Fibroblast of lung (primary cell): Measurements from ENCODE around the gene PFKFB4. TPM values are rescaled to one million over a fixed set of nuclear protein-coding genes. Genes with fewer than 3 reads are reported as not detected.

Source experiments
- DNase-seq, 2 donors: peaks; one replicate each; pipeline versions ENCODE4 v3.0.0 to v3.0.0-alpha.2; 2010; ENCODE audit warnings: low read depth in 2 of 2
- H2AFZ ChIP-seq: 2 replicates; pipeline ENCODE4 v1.5.1; 2012; ENCODE audit warnings: low read length, control low read depth, inconsistent platforms
- H3K27ac ChIP-seq: 2 replicates; pipeline ENCODE4 v1.5.1; 2011; ENCODE audit warnings: low read length, control low read depth; ENCODE audit not compliant: insufficient read depth
- H3K27me3 ChIP-seq: 2 replicates; pipeline ENCODE4 v1.5.1; 2011; ENCODE audit warnings: mild to moderate bottlenecking, low read length; ENCODE audit not compliant: control insufficient read depth, insufficient read depth
- H3K36me3 ChIP-seq: 2 replicates; pipeline ENCODE4 v1.5.1; 2011; ENCODE audit warnings: low read length; ENCODE audit not compliant: control insufficient read depth, insufficient read depth
- H3K4me1 ChIP-seq: 2 replicates; pipeline ENCODE4 v1.5.1; 2011; ENCODE audit warnings: low read length; ENCODE audit not compliant: control insufficient read depth, insufficient read depth; ENCODE audit errors: extremely low read depth
- H3K4me2 ChIP-seq: 2 replicates; pipeline ENCODE4 v1.5.1; 2011; ENCODE audit warnings: low read length, control low read depth; ENCODE audit not compliant: insufficient read depth; ENCODE audit errors: extremely low read depth
- H3K4me3 ChIP-seq, 4 experiments: fragments of 200-600 bp in 1 of 4; sonication (generic) in 1 of 4; replicated peaks in 1 of 4; 2 replicates each; pipeline ENCODE4 v1.5.1; 2011 to 2016; ENCODE audit warnings: low read length in 4 of 4, low read depth in 3 of 4, mild to moderate bottlenecking in 3 of 4, control low read depth in 2 of 4, inconsistent platforms in 1 of 4, mixed read lengths in 1 of 4; ENCODE audit not compliant: insufficient read depth in 1 of 4; ENCODE audit errors: control extremely low read depth in 1 of 4
- H3K79me2 ChIP-seq: 2 replicates; pipeline ENCODE4 v1.5.1; 2012; ENCODE audit warnings: mild to moderate bottlenecking, low read length, inconsistent platforms; ENCODE audit not compliant: control insufficient read depth, insufficient read depth
- H3K9ac ChIP-seq: 2 replicates; pipeline ENCODE4 v1.5.1; 2011; ENCODE audit warnings: mild to moderate bottlenecking, low read length, control low read depth; ENCODE audit not compliant: insufficient read depth
- H3K9me3 ChIP-seq: 2 replicates; pipeline ENCODE4 v1.5.1; 2012; ENCODE audit warnings: low read depth, low read length; ENCODE audit not compliant: control insufficient read depth, insufficient read depth
- H4K20me1 ChIP-seq: 2 replicates; pipeline ENCODE4 v1.5.1; 2011; ENCODE audit warnings: low read length; ENCODE audit not compliant: control insufficient read depth, insufficient read depth; ENCODE audit errors: extremely low read depth
- CTCF ChIP-seq, 2 donors: IDR thresholded peaks in 1 of 2; conservative IDR thresholded peaks in 1 of 2; 1 replicate in 1 of 2; 2 replicates in 1 of 2; pipeline ENCODE4 v1.5.1; 2011 to 2012; ENCODE audit warnings: low read length in 2 of 2, control low read depth in 1 of 2, inconsistent platforms in 1 of 2, low read depth in 1 of 2, mild to moderate bottlenecking in 1 of 2
- EZH2 ChIP-seq: IDR thresholded peaks from 2 replicates; pipeline ENCODE4 v1.5.1; 2012; ENCODE audit warnings: low read length, control low read depth, mild to moderate bottlenecking; ENCODE audit errors: missing control alignments
- polyA plus RNA-seq, 2 donors: library from polyadenylated mRNA; depleted of rRNA in 1 of 2; stranded (reverse) in 1 of 2; unstranded in 1 of 2; fragments of >200 nt; gene quantifications; 2 replicates each; pipeline ENCODE4 v1.2.1, GENCODE V29; 2011 to 2012; ENCODE audit warnings: missing spikeins in 1 of 2
- total RNA-seq: library from RNA; depleted of rRNA; stranded (reverse); fragments of >200 nt; gene quantifications from 2 replicates; pipeline ENCODE4 v1.2.1, GENCODE V29; 2014

The PFKFB4 gene
- total and polyA plus RNA-seq, 2 donors (not counting 1 experiment from before 2014, with no cell fraction given) = 9.3 to 12.2 TPM

GRCh38 chr3:48591886-48592518 lies 35.4 kb upstream of the PFKFB4 start:
- TF ChIP-seq EZH2 = no peak
- TF ChIP-seq CTCF (conservative IDR thresholded peaks at IDR 0.05 in 1 of 2, IDR thresholded peaks at IDR 0.05 in 1 of 2; ENCODE audit: low read depth in 1 of 2, low read length in 2 of 2) = no peak

GRCh38 chr3:48591436-48591835 lies 34.8 kb upstream of the PFKFB4 start:
- no peak for DNase-seq
- no peaks in the 10 kb centered on the region for H3K27me3 ChIP-seq
- H2AFZ ChIP-seq = no peak overlapping the region
- TF ChIP-seq EZH2 (no peak), CTCF (conservative IDR thresholded peaks at IDR 0.05 in 1 of 2, IDR thresholded peaks at IDR 0.05 in 1 of 2; ENCODE audit: low read depth in 1 of 2, low read length in 2 of 2) (no peak)
- H3K27ac ChIP-seq = no peak overlapping the region
- no peak overlapping the region for H3K4me2 ChIP-seq
- H4K20me1 ChIP-seq = no peaks in the 10 kb centered on the region
- H3K36me3 ChIP-seq = peaks cover 7% of the 10 kb centered on the region
- no peaks in the 10 kb centered on the region for H3K9me3 ChIP-seq
- no peak overlapping the region for H3K9ac ChIP-seq
- no peak overlapping the region for H3K4me3 ChIP-seq
- peaks cover 19% of the 10 kb centered on the region for H3K4me1 ChIP-seq
- H3K79me2 ChIP-seq = no peaks in the 10 kb centered on the region

More at GRCh38 chr3:48591886-48592518, 35.4 kb upstream of the PFKFB4 start:
- peaks cover 7% of the 10 kb centered on the region for H3K36me3 ChIP-seq
- H2AFZ ChIP-seq = no peak overlapping the region
- H3K79me2 ChIP-seq = no peaks in the 10 kb centered on the region
- H3K27me3 ChIP-seq = no peaks in the 10 kb centered on the region
- H3K9ac ChIP-seq = no peak overlapping the region
- H3K4me1 ChIP-seq = peaks cover 20% of the 10 kb centered on the region
- no peaks in the 10 kb centered on the region for H4K20me1 ChIP-seq
- no peak for DNase-seq
- H3K4me3 ChIP-seq = no peak overlapping the region
- no peak overlapping the region for H3K27ac ChIP-seq
- no peaks in the 10 kb centered on the region for H3K9me3 ChIP-seq
- H3K4me2 ChIP-seq = no peak overlapping the region

DNA sequence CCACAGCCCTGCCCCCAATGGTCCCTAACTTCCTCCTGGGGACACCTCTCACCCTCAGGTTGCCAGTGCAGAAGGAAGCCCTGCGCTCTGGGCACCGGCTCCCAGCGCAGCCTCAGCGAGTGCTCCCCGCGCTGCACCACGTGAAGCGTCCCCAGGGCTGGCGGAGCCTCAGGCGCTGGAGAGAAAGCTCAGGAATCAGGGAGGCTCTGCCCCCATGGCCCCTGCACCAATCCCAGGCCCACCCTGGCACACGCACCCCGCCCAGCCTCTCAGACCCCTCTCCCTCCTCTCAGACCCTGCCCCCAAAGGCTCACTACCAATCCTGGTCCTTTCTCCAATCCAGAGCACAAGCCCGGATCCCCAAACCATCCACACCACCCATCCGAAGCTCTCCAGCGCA lies 31.6 kb upstream of the PFKFB4 start:
- Histone ChIP-seq H3K36me3 (peaks cover 7% of the 10 kb centered on the region), H3K4me2 (no peak overlapping the region), H3K9ac (no peak overlapping the region), H3K79me2 (no peaks in the 10 kb centered on the region), H3K4me1 (no peaks in the 10 kb centered on the region), H2AFZ (no peak overlapping the region), H3K27ac (no peak overlapping the region), H3K9me3 (no peaks in the 10 kb centered on the region), H3K27me3 (no peaks in the 10 kb centered on the region), H3K4me3 (no peak overlapping the region), H4K20me1 (no peaks in the 10 kb centered on the region)
- no peak for DNase-seq
- TF ChIP-seq EZH2 (no peak), CTCF (conservative IDR thresholded peaks at IDR 0.05 in 1 of 2, IDR thresholded peaks at IDR 0.05 in 1 of 2; ENCODE audit: low read depth in 1 of 2, low read length in 2 of 2) (no peak)
